Uterus (tissue), 2 donors: Measurements from ENCODE around the gene ZBTB17.

ENCODE experiments used
- CTCF ChIP-seq, 4 experiments: fragments of 200-600 bp in 2 of 4; fragments of 450-650 bp in 2 of 4; sonication (generic) in 2 of 4; IDR thresholded peaks; one replicate each; pipeline ENCODE4 v1.5.1; 2016 to 2019; ENCODE audit warnings: antibody characterized with exemption in 4 of 4, mild to moderate bottlenecking in 2 of 4, moderate library complexity in 1 of 4
- POLR2A ChIP-seq, 2 donors: fragments of 450-650 bp; IDR thresholded peaks; one replicate each; pipeline ENCODE4 v1.6.1; 2016; ENCODE audit warnings: antibody characterized with exemption in 2 of 2, mild to moderate bottlenecking in 1 of 2, moderate library complexity in 1 of 2

GRCh38 chr1:16014509-16015482 lies 38.9 kb upstream of the ZBTB17 start:
- no peak for TF ChIP-seq CTCF (IDR thresholded peaks at IDR 0.05)
- no peak for TF ChIP-seq POLR2A (IDR thresholded peaks at IDR 0.05)
